Activated T-cell treated with anti-CD3 and anti-CD28 coated beads, Interleukin-2, amount 50 U/mL, for 4 hours (primary cell): ENCODE measurements around the gene ZNF566. TPM values are rescaled to one million over a fixed set of nuclear protein-coding genes. Genes with fewer than 3 reads are reported as not detected.
"Not testable (repeated sequence)": the region's sequence is repeated elsewhere in the genome, so short reads cannot be mapped to it uniquely, and the experiment has no call there.

ENCODE experiments used
- ATAC-seq, 2 donors: fragments of 200-7000 bp; cut with Tn5 transposase; one replicate each; pipeline ENCODE4 v1.10.0; 2021
- DNase-seq: peaks from one replicate; pipeline ENCODE4 v3.0.0-alpha.2; 2020
- H3K27me3 Mint-ChIP-seq: one replicate; pipeline ENCODE4 v1.8.0; 2021; ENCODE audit warnings: low read depth, mixed read lengths
- H3K36me3 Mint-ChIP-seq: one replicate; pipeline ENCODE4 v1.8.0; 2022; ENCODE audit warnings: mixed read lengths; ENCODE audit not compliant: insufficient read depth
- H3K4me1 Mint-ChIP-seq: one replicate; pipeline ENCODE4 v1.8.0; 2021; ENCODE audit warnings: low read depth, mixed read lengths
- H3K4me3 Mint-ChIP-seq: one replicate; pipeline ENCODE4 v1.8.0; 2021; ENCODE audit warnings: mild to moderate bottlenecking, moderate library complexity, mixed read lengths
- H3K9me3 Mint-ChIP-seq: one replicate; pipeline ENCODE4 v1.8.0; 2021; ENCODE audit warnings: mixed read lengths
- total RNA-seq, 3 donors: library from RNA; stranded (reverse); gene quantifications; one replicate each; pipeline ENCODE4 v1.2.1, GENCODE V29; 2021

The ZNF566 gene
- total RNA-seq: 1 to 10 TPM; 5.8 to 9.0 (median 7.4) TPM

DNA sequence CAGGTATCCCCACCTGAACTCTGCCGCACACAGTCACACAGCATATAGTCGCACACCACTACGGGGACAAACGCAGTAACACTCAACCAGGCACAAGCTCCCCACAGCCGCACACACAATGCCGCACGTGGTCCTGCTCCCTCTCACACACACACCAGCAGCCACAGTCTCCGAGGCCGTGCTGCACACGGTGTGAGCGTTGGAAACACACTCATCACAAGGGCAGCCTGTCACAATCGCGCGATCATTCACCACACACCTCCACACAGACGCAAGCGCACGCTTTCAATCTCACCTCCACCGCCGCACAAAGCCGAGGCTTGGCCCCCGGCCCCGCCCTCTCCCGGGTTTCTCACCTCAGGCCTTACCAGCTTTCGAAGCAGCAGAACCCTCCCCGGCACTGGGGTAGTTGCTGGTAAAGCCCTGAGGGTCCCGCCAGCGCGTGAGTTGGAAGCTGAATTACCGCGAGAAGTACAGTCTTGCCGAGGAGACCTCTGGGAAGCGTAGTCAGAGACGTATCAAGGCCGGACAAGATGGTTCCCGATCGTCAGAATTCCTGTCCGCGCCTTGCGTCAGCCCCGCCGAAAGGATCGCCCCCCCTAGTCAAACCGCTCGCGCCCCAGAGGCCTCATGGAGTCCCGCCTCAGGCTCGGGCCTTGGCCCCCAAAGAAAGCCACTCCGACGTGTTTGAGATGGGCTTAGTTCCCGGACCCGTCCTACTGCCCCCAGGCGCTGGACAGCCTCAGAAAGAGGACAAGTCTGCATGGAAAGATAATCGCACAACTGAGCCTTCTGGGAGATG lies at the start of gene ZNF566:
Gene ZNF566 (minus strand): TSS at position 444 of the 802 bp plus-strand sequence. CDS start 13,004 bp downstream, outside the sequence.
- Mint-ChIP-seq H3K4me3 (peak within 1 kb of the TSS; percentile 93), H3K9me3 (peaks cover 18% of the 10 kb centered on the region), H3K4me1 (peaks cover 30% of the 10 kb centered on the region), H3K27me3 (no peaks in the 10 kb centered on the region), H3K36me3 (peaks cover 10% of the 10 kb centered on the region)
- peak; percentile 90 for DNase-seq
- ATAC-seq: peak; percentile 94 to 95

DNA sequence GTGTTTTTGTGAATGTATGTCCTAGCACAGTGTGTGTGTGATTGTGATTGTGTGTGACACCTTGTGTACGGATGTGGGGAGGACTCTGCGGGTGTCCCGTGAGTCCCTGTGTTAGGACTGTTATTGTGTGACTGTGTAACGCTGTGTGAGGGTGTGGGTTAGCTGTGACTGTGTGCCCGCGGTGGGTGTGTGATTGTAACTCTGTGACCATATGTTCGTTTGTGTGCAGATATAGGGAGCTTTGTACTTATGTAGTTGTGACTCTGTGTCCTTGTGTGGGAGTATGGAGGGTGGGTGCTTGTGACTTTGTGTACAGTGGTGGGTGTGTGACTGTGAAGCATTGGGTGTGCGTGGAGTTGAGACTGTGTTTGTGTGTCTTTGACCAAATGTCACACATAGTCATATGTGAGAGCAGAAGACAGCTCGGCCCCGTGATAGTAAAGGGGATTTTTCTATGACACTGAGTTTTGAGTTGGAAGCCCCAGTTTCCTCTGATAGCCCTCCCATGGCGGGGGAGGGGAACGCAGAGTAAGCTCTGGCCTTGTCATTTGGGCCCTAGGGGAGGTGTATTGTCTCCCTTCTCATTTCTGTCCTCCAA lies 39.7 kb upstream of the ZNF566 start:
- no peaks in the 10 kb centered on the region for H3K27me3 Mint-ChIP-seq
- peaks cover 32% of the 10 kb centered on the region for H3K9me3 Mint-ChIP-seq
- peak overlapping the region; percentile 99 for H3K4me3 Mint-ChIP-seq
- ATAC-seq: peak in 1 of 2 donors; percentile 13
- H3K4me1 Mint-ChIP-seq: peaks cover 18% of the 10 kb centered on the region
- peaks cover 36% of the 10 kb centered on the region for H3K36me3 Mint-ChIP-seq
- DNase-seq: peak; percentile 4

DNA sequence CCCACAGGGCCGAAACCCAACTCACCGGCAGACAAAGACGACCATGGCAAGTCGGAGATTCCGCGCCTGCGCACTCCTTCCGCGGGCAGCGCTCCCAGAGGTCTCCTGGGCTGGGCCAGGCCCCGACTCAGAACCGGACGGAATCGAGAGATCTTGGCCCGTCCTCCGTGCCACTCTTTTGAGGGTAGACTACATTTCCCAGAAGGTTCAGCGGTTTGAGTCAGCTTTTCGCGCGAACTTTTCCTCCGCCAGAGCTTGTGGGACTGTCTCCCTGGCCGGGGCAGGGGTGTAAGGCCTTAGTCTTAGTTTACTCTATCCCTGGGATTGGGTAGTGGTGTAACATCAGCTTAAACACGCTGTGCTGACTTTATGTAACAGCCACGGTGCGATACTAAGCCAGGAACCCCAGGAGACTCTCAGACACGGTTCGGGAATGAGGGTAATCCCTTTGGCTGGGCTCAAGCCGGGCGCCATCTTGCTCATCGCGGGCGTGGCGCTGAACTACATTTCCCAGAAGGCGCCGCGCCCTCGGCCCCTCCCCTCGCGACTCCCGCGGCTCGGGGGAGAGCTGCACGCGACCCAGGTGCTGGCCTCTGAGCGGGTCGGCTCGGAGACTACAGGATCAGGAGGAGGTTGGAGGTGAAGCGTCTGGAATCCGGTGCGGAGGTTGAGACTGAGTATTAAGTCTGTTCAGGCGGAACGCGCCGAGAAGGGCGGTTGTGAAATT lies 39.0 kb upstream of the ZNF566 start, which contains the start of gene ZNF260:
Gene ZNF260 (minus strand): TSS at position 78 of the 727 bp plus-strand sequence. CDS start 13,033 bp downstream, outside the sequence.
- H3K9me3 Mint-ChIP-seq: peaks cover 32% of the 10 kb centered on the region

DNA sequence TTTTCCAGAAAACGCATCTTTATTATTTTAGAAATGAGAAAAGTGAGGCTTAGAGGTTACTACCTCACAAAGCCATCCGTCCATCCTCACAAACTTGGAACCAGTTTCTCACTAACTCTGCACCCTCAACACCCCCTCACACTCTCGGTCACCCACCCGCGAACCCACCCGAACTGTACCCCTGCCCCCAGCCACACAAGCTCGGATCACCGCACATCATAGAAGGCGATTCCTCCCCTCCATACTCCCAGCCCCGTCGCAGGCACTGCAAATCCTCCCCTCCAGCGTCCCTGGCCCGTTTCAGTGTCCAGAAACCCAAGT lies 38.5 kb upstream of the ZNF566 start:
- ATAC-seq (no peak), DNase-seq (no peak)
- Mint-ChIP-seq H3K4me1 (peaks cover 19% of the 10 kb centered on the region), H3K4me3 (peak overlapping the region; percentile 99), H3K9me3 (peaks cover 33% of the 10 kb centered on the region), H3K36me3 (peaks cover 35% of the 10 kb centered on the region), H3K27me3 (no peaks in the 10 kb centered on the region)

More for the DNA sequence above, 39.0 kb upstream of the ZNF566 start, which contains the start of gene ZNF260:
- DNase-seq (peak; percentile 87), ATAC-seq (peak; percentile 92 to 94)
- H3K4me3 Mint-ChIP-seq: peak within 1 kb of the TSS; percentile 99
- peaks cover 18% of the 10 kb centered on the region for H3K4me1 Mint-ChIP-seq
- no peaks in the 10 kb centered on the region for H3K27me3 Mint-ChIP-seq
- peaks cover 34% of the 10 kb centered on the region for H3K36me3 Mint-ChIP-seq

DNA sequence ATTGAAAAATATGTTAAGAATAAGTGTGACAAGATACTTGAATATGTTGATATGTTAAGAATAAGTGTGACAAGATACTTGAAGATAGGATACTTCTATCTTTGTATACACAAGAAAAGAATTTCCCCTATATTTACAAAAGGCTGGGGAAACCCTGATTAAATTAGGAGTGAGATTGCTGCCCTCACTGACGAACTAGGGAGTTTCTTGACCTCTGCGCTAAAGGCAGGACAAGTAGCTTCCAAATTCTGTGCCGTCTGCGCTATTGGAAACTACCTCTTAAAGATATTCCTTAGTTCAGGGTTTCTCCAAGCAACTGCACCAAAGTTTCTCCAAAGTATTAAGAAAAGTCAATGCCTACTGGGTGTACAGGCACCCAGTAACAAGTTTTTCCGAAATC lies 38.0 kb upstream of the ZNF566 start:
- DNase-seq: no peak

DNA sequence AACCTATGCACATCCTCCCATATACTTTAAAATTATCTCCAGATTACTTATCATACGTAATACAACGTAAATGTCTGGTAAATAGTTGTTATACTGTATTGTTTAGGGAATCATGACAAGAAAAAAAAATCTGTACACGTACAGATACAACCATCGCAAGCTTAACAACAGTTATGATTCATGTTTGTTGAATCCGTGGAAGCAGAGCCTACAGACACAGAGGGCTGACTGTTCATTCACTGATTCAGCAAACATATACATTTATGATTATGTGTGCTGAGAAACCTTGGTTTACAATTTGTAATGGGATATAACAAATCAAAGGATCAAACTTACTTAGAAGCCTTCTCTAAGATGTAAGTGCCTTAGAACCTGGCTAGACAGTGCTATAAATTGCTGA lies 37.2 kb upstream of the ZNF566 start:
- Mint-ChIP-seq H3K27me3 (no peaks in the 10 kb centered on the region), H3K4me1 (peaks cover 19% of the 10 kb centered on the region), H3K36me3 (peaks cover 39% of the 10 kb centered on the region), H3K9me3 (peaks cover 37% of the 10 kb centered on the region), H3K4me3 (peak overlapping the region; percentile 57)
- no peak for ATAC-seq
- DNase-seq: no peak

More for the DNA sequence above, 38.0 kb upstream of the ZNF566 start:
- H3K4me1 Mint-ChIP-seq: peaks cover 19% of the 10 kb centered on the region
- ATAC-seq: no peak
- peaks cover 39% of the 10 kb centered on the region for H3K36me3 Mint-ChIP-seq
- peak overlapping the region; percentile 99 for H3K4me3 Mint-ChIP-seq
- H3K27me3 Mint-ChIP-seq: no peaks in the 10 kb centered on the region
- peaks cover 37% of the 10 kb centered on the region for H3K9me3 Mint-ChIP-seq

DNA sequence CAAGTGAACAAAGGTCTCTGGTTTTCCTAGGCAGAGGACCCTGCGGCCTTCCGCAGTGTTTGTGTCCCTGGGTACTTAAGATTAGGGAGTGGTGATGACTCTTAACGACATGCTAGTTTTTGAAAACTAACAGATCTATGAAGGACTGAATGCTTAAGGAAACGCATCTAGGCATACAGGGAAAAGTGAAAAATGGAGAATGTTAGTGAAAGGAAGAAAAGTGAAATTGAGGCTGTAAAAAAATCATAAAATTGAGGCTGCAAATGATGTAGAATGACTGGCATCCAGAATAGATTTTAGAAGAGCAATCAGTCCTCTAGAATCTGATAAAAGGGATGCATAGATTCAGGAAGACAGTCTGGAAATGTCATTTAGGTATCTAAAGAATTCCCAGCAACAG lies 35.3 kb upstream of the ZNF566 start:
- Mint-ChIP-seq H3K4me3 (no peak overlapping the region), H3K27me3 (no peaks in the 10 kb centered on the region), H3K36me3 (peaks cover 52% of the 10 kb centered on the region), H3K4me1 (peaks cover 19% of the 10 kb centered on the region), H3K9me3 (peaks cover 38% of the 10 kb centered on the region)
- no peak for ATAC-seq
- DNase-seq: no peak

DNA sequence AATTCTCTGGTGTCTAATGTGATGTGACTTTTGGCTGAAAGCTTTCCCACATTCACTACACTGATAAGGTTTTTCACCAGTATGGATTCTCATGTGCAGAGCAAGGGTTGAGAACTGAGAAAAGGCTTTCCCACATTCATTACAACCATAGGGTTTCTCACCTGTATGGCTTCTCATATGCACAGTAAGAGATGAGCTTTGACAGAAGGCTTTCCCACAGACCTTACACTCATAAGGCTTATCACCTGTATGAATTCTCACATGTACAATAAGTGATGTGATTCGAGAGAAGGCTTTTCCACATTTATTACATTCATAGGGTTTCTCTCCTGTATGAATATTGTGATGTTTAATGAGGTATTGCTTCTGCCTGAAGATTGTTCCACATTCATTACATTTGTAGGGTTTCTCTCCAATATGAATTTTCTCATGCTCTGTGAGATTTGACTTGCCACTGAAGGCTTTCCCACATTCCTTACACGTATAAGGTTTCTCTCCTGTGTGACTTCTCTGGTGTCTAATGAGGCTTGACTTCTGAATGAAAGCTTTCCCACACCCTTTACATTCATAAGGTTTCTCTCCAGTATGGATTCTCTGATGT lies 24.8 kb upstream of the ZNF566 start:
- ATAC-seq: no peak
- H3K4me1 Mint-ChIP-seq: no peaks in the 10 kb centered on the region
- no peaks in the 10 kb centered on the region for H3K27me3 Mint-ChIP-seq
- no peak overlapping the region for H3K4me3 Mint-ChIP-seq
- peaks cover 43% of the 10 kb centered on the region for H3K36me3 Mint-ChIP-seq
- DNase-seq: no peak
- peaks cover 56% of the 10 kb centered on the region for H3K9me3 Mint-ChIP-seq

DNA sequence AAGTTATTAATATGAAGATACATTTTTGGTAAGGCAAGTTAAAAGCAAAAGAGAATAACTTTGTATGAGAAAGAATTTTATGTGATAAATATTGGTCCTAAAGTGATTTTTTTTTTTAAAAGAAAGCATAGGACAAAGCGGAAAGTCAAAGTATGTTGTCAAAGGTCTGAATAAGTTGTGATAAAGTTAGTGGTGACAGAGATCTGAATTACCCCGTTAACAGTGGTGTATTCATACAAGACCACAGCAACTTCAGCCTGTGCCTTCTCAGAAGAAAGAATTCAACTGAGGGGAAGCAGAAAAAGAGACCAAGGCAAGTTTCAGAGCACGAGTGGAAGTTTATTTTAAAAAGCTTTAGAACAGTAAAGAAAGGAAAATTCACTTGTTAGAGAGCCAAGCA lies 19.0 kb upstream of the ZNF566 start:
- Mint-ChIP-seq H3K36me3 (peaks cover 5% of the 10 kb centered on the region), H3K9me3 (peaks cover 29% of the 10 kb centered on the region), H3K27me3 (no peaks in the 10 kb centered on the region), H3K4me3 (no peak overlapping the region), H3K4me1 (no peaks in the 10 kb centered on the region)
- no peak for DNase-seq
- ATAC-seq: no peak

DNA sequence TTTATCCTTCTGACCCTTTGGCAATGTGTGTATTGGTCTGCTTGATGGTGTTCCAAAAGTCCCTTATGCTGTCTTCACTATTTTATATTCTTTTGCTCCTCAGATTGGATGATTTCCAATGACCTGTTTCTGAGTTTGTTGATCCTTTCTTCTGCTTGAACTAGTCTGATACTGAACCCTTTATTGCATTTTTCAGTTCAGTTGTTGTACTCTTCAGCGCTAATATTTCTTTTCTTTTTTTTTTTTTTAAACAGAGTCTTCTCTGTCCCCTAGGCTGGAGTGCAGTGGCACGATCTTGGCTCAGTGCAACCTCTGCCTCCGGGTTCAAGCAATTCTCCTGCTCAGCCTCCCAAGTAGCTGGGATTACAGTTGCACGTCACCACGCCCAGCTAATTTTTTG lies 12.6 kb upstream of the ZNF566 start:
- ATAC-seq (no peak), DNase-seq (no peak)
- H3K9me3 Mint-ChIP-seq: peaks cover 30% of the 10 kb centered on the region
- peaks cover 4% of the 10 kb centered on the region for H3K36me3 Mint-ChIP-seq
- H3K4me1 Mint-ChIP-seq: no peaks in the 10 kb centered on the region
- no peaks in the 10 kb centered on the region for H3K27me3 Mint-ChIP-seq
- no peak overlapping the region for H3K4me3 Mint-ChIP-seq

DNA sequence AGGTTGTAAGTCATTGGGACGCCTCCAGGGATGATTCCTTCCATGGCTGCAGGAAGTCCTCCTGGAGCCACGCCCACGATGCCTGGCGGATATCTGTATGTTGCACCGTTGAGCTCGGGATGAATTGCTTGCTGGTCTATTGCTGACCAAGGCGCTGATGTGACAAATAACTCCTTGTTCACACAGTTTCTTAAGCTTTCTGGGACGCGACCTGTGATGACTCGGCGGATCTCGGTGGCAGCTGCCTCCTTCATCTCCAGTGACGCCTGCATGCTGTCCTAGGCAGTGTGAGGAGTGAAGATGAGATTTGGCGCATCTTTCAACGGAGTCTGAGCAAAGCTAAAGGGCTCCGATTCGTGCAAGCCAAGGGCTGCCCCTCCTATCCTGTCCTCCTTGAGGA lies 7.6 kb upstream of the ZNF566 start:
- Mint-ChIP-seq H3K36me3 (peaks cover 2% of the 10 kb centered on the region), H3K4me1 (no peaks in the 10 kb centered on the region), H3K9me3 (peaks cover 28% of the 10 kb centered on the region), H3K4me3 (no peak overlapping the region), H3K27me3 (no peaks in the 10 kb centered on the region)
- no peak for ATAC-seq
- DNase-seq: no peak

DNA sequence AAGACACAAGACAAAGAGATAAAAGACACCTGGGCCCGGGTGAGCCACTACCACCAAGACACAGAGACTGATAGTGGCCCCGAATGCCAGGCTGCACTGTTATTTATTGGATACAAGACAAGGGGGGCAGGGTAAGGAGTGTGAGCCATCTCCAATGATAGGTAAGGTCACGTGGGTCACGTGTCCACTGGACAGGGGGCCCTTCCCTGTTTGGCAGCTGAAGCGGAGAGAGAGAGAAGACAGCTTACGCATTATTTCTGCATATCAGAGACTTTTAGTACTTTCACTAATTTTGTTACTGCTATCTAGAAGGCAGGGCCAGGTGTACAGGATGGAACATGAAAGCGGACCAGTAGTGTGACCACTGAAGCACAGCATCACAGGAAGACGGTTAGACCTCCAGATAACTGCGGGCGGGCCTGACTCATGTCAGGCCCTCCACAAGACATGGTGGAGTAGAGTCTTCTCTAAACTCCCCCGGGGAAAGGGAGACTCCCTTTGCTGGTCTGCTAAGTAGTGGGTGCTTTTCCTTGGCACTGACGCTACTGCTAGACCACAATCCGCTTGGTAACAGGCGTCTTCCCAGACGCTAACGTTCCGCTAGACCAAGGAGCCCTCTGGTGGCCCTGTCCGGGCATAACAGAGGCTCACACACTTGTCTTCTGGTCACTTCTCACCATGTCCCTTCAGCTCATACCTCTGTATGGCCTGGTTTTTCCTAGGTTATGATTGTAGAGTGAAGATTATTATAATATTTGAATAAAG lies 3.5 kb upstream of the ZNF566 start:
- peaks cover 23% of the 10 kb centered on the region for H3K4me1 Mint-ChIP-seq
- not testable (repeated sequence) for H3K4me3 Mint-ChIP-seq, H3K27me3 Mint-ChIP-seq, ATAC-seq, DNase-seq, H3K36me3 Mint-ChIP-seq
- H3K9me3 Mint-ChIP-seq: peaks cover 23% of the 10 kb centered on the region

DNA sequence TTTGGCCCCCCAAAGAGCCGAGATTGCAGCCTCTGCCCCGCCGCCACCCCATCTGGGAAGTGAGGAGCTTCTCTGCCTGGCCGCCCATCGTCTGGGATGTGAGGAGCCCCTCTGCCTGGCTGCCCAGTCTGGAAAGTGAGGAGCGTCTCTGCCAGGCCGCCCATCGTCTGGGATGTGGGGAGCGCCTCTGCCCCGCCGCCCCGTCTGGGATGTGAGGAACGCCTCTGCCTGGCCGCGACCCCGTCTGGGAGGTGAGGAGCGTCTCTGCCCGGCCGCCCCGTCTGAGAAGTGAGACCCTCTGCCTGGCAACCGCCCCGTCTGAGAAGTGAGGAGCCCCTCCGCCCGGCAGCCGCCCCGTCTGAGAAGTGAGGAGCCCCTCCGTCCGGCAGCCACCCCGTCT lies 1.5 kb upstream of the ZNF566 start:
- Mint-ChIP-seq H3K4me3 (peak overlapping the region; percentile 93), H3K9me3 (peaks cover 18% of the 10 kb centered on the region)
- not testable (repeated sequence) for H3K27me3 Mint-ChIP-seq

More for the DNA sequence above, 1.5 kb upstream of the ZNF566 start:
- H3K36me3 Mint-ChIP-seq, DNase-seq, ATAC-seq: not testable (repeated sequence)
- H3K4me1 Mint-ChIP-seq: peaks cover 30% of the 10 kb centered on the region
